ENCODE data around the gene SLCO3A1. TPM values are rescaled to one million over a fixed set of nuclear protein-coding genes. Genes with fewer than 3 reads are reported as not detected.

The SLCO3A1 gene
- total RNA-seq, 3 donors from 2014 or later: 13.4 to 23.8 (median 14.3) TPM

DNA sequence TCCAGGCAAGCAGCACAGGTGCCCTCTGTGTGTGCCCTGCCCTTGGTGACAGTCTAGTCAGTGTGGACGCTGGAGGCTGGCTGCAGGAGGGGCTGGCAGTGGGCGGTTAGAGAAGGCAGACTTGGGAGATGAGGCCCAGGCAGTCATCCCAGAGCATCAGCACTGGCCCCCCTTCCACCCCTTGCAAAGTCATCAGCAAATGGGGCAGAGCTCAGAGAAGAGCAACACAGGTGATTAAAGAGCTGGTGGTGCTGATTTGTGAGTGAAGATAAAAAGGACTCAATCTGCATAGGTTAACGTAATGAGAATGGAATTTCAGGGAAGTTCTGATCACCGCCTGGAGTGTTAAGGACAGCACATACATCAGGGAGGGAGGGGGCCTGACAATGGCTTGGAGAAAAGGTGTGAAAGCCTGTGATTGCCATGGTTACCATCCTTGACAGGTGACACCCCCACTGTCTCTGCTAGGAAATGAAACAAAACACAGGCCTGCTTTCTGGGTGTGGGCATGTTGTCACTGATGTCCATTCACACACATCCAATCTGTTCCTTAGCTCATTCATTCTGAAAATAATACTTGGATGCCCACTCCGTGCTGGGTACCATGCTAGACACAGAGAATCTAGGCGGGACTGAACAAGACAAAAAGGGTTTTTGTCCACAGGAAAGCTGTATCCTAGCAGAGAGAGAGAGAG is 270.6 kb downstream of the SLCO3A1 start:
- Histone ChIP-seq H3K4me3 (no peak overlapping the region), H3K9me3 (no peaks in the 10 kb centered on the region), H3K4me1 (ENCODE audit: low read depth) (no peaks in the 10 kb centered on the region), H3K36me3 (ENCODE audit: low read depth) (no peaks in the 10 kb centered on the region)
- intact Hi-C loops (cut with DNase I, micrococcal nuclease): no loop called here
- no peak for ATAC-seq
- DNase-seq: no peak
- no peak for TF ChIP-seq CTCF (IDR thresholded peaks at IDR 0.05)

DNA sequence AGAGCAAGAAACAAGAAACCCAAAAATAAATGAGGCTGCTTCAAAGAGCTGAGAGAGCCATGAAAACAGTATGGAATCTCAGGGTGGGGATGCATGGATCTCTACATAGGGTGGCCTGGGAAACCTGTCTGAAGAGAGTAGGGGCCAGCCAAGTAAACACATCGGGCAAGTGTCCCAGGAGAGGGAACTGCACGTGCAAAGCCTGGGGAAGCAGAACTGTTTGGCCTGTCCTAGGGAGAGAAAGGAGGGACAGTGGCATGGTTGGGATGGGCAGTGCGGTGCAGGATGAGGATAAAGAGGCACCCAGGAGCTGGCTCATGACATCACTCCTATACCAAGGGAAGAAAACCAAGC is 271.1 kb downstream of the SLCO3A1 start:
- Histone ChIP-seq H3K4me1 (ENCODE audit: low read depth) (no peaks in the 10 kb centered on the region), H3K36me3 (ENCODE audit: low read depth) (no peaks in the 10 kb centered on the region), H3K4me3 (no peak overlapping the region), H3K9me3 (no peaks in the 10 kb centered on the region)
- DNase-seq (no peak), ATAC-seq (no peak)
- intact Hi-C loops (cut with DNase I, micrococcal nuclease): no loop called here
- no peak for TF ChIP-seq CTCF (IDR thresholded peaks at IDR 0.05)

DNA sequence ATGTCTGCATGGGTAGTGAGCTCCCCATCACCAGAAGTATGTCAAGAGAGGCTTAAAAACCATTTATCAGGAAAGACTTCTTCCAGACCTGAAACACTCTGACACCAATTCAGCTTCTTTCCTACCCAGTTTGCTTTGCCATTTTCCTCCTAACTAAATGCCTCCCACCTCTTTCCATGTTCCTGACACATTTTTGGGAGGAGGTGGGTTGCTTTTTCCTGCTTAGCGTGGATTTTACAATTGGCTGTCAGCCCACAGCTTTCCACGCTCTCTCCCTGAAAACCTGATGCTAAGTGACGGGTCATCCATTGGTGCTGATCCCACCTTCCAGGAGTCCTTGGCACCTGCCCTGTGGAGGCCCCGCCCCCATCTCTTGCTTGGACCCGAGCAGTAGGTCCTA is 275.3 kb downstream of the SLCO3A1 start:
- Histone ChIP-seq H3K4me1 (ENCODE audit: low read depth) (no peaks in the 10 kb centered on the region), H3K36me3 (ENCODE audit: low read depth) (no peaks in the 10 kb centered on the region), H3K4me3 (no peak overlapping the region), H3K9me3 (no peaks in the 10 kb centered on the region)
- ATAC-seq: no peak
- no peak for TF ChIP-seq CTCF (IDR thresholded peaks at IDR 0.05)
- DNase-seq: no peak
- intact Hi-C loops (cut with DNase I, micrococcal nuclease): no loop called here

GRCh38 chr15:92130244-92130643 is 276.7 kb downstream of the SLCO3A1 start:
- no peak for DNase-seq
- Histone ChIP-seq H3K9me3 (no peaks in the 10 kb centered on the region), H3K36me3 (ENCODE audit: low read depth) (no peaks in the 10 kb centered on the region), H3K4me1 (ENCODE audit: low read depth) (no peaks in the 10 kb centered on the region), H3K4me3 (no peak overlapping the region)
- intact Hi-C loops (cut with DNase I, micrococcal nuclease): no loop called here
- TF ChIP-seq CTCF (IDR thresholded peaks at IDR 0.05): no peak
- no peak for ATAC-seq

- no peak for ATAC-seq
- TF ChIP-seq CTCF (IDR thresholded peaks at IDR 0.05): no peak
- Histone ChIP-seq H3K4me3 (no peak overlapping the region), H3K4me1 (ENCODE audit: low read depth) (no peaks in the 10 kb centered on the region), H3K36me3 (ENCODE audit: low read depth) (no peaks in the 10 kb centered on the region), H3K9me3 (no peaks in the 10 kb centered on the region)
- no peak for DNase-seq
- intact Hi-C loops (cut with DNase I, micrococcal nuclease): no loop called here
Measured at GRCh38 chr15:92130906-92131305, 277.4 kb downstream of the SLCO3A1 start.

Data from mucosa of descending colon (tissue), 3 donors.